ENCODE measurements around the gene PDXK.

Gene PDXK

DNA sequence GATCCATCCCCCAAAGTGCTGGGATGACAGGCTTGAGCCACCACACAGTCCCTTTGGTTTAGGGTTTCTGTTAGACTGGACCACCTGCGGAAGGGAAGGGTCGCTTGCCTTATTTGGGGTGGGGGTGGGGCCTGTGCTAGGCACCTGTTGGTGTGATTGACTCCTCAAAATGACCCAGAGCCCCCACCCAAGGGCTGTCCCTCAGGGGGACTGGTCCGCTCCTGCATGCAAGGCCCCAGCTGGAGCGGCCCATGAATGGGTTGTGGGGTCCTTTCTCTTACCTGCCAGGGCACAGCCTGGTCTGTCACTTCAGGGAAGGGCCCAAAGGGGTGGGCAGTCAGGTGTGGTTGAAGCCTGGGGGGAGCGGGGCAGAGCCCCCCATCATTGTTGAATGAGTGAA lies 59.0 kb downstream of the PDXK start:
- no peak overlapping the region for H3K9ac ChIP-seq (ENCODE audit: low read length)
- WGBS (ENCODE audit: extremely low coverage, insufficient coverage, low lambda C conversion rate) = no CpG with 5 or more reads among the region's 5 CpGs
- H2BK120ac ChIP-seq (ENCODE audit: low read depth, low read length) = no peak overlapping the region
- H3K79me2 ChIP-seq (ENCODE audit: control insufficient read depth, insufficient read depth, low read length) = peaks cover 10% of the 10 kb centered on the region
- no peak overlapping the region for H3K18ac ChIP-seq (ENCODE audit: low read length)
- H3K79me1 ChIP-seq (ENCODE audit: low read length) = peaks cover 8% of the 10 kb centered on the region
- no peak overlapping the region for H3K4me2 ChIP-seq (ENCODE audit: low read length)
- no peak overlapping the region for H4K8ac ChIP-seq (ENCODE audit: low read depth, low read length)
- H2BK15ac ChIP-seq (replicated peaks; ENCODE audit: low read depth) = no peak overlapping the region
- H3K27me3 ChIP-seq (ENCODE audit: insufficient read depth, low read length, poor library complexity) = no peaks in the 10 kb centered on the region
- no peak overlapping the region for H3K27ac ChIP-seq (ENCODE audit: low read depth, low read length)
- no peak overlapping the region for H3K4me3 ChIP-seq (ENCODE audit: low read length)
- peaks cover 4% of the 10 kb centered on the region for H3K36me3 ChIP-seq (ENCODE audit: control insufficient read depth, insufficient read depth, low read length)
- H3K56ac ChIP-seq (ENCODE audit: low read length) = no peak overlapping the region
- H2AK5ac ChIP-seq (ENCODE audit: low read length) = no peak overlapping the region
- H2BK5ac ChIP-seq (ENCODE audit: low read length) = no peak overlapping the region
- H3K4ac ChIP-seq (ENCODE audit: low read depth, low read length) = no peak overlapping the region
- no peaks in the 10 kb centered on the region for H3K4me1 ChIP-seq (ENCODE audit: control insufficient read depth, low read depth, low read length)
- no peak for DNase-seq
- no peak overlapping the region for H3K23ac ChIP-seq (ENCODE audit: low read length)
- no peak overlapping the region for H4K5ac ChIP-seq (ENCODE audit: low read length)

DNA sequence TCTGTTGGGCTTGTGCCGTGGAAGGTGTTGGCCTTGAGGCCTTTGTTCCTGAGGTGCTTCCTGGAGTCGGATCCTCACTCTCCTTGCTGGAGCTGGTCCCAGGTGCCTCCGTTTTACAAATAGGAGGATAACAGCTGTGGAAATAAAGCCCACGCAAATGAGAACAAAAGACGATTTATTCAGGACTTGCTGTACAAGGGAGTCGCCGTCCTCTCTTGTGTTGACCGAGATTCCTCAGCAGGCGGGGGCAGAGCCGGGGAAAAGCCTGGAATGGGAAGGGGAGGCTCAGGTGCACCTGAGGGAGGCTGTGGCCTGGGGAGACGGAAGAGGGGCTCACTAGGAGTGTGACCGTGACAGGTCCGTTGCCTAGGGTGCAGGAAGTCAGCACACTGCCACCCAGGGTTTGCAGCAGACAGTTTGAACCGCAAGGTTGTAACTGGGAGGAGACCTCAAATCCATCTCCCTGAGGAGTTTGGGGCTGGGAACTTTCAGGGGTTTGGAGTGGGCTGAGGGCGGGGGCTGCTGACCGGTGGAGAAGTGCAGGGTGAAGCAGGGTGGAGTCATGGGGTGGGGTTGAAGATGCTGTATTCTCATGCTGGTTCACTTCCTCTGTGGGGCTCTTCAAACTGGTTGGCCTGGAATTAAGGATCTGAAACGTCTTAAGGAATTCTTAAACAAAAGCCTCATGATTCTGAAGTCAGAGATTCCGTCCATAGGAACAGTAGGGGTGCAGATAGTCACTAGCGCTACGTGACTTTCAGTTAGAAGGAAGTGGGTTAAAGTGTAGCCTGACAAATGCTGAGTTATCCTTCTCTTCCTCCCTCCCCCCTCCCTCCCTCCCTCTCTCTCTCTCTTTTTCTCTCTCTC lies 59.8 kb downstream of the PDXK start:
- Histone ChIP-seq H4K5ac (ENCODE audit: low read length) (no peak overlapping the region), H3K56ac (ENCODE audit: low read length) (no peak overlapping the region), H2BK120ac (ENCODE audit: low read depth, low read length) (no peak overlapping the region), H3K36me3 (ENCODE audit: control insufficient read depth, insufficient read depth, low read length) (no peaks in the 10 kb centered on the region), H3K4me1 (ENCODE audit: control insufficient read depth, low read depth, low read length) (no peaks in the 10 kb centered on the region), H3K27me3 (ENCODE audit: insufficient read depth, low read length, poor library complexity) (no peaks in the 10 kb centered on the region), H2BK5ac (ENCODE audit: low read length) (no peak overlapping the region), H3K4ac (ENCODE audit: low read depth, low read length) (no peak overlapping the region), H3K18ac (ENCODE audit: low read length) (no peak overlapping the region), H3K79me1 (ENCODE audit: low read length) (peaks cover 8% of the 10 kb centered on the region), H3K4me3 (ENCODE audit: low read length) (no peak overlapping the region), H3K27ac (ENCODE audit: low read depth, low read length) (no peak overlapping the region), H2BK15ac (replicated peaks; ENCODE audit: low read depth) (no peak overlapping the region), H3K79me2 (ENCODE audit: control insufficient read depth, insufficient read depth, low read length) (peaks cover 10% of the 10 kb centered on the region), H3K4me2 (ENCODE audit: low read length) (no peak overlapping the region), H3K9ac (ENCODE audit: low read length) (no peak overlapping the region), H4K8ac (ENCODE audit: low read depth, low read length) (no peak overlapping the region), H3K23ac (ENCODE audit: low read length) (no peak overlapping the region), H2AK5ac (ENCODE audit: low read length) (no peak overlapping the region)
- no CpG with 5 or more reads among the region's 20 CpGs for WGBS (ENCODE audit: extremely low coverage, insufficient coverage, low lambda C conversion rate)
- peak; percentile 31 for DNase-seq

DNA sequence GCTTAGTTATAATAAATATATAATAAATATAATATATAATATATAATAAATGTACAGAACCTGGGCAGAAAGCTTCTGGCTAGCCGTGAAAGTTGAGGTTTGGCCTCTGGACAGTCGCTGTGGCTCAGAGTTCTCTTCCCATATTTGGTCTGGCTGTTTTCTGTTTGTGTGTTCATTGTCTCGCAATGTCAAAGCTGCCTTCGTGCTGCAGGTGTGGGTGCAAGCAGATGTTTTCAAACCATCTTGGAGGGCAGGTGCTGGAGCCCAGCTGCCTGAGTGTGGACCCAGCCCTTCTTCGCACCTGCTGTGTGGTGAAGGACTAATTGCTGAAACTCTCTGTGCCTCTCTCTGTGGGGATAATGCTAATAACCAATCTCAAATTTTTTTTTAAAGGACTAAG lies 60.7 kb downstream of the PDXK start:
- Histone ChIP-seq H2AK5ac (ENCODE audit: low read length) (no peak overlapping the region), H4K8ac (ENCODE audit: low read depth, low read length) (no peak overlapping the region)
- WGBS (ENCODE audit: extremely low coverage, insufficient coverage, low lambda C conversion rate) = no CpG with 5 or more reads among the region's 5 CpGs

DNA sequence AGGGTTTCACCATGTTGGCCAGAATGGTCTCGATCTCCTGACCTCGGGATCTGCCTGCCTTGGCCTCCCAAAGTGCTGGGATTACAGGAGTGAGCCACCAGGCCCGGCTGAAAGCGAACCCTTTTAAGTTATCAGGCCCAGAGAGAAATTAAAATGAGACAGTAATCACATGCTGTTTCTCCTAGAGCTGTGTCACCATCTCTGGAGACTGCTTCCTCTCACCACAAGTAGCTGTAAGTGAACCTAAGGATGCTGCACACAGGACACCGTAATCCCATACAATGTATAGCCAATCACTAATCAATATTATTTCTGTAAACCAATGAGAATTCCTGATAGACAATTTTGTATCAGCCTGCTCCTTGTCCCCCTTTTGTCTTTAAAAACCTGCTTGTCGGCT lies 62.9 kb downstream of the PDXK start:
- WGBS (ENCODE audit: extremely low coverage, insufficient coverage, low lambda C conversion rate) = no CpG with 5 or more reads among the region's 6 CpGs
- Histone ChIP-seq H4K5ac (ENCODE audit: low read length) (no peak overlapping the region), H3K23ac (ENCODE audit: low read length) (no peak overlapping the region), H2BK120ac (ENCODE audit: low read depth, low read length) (no peak overlapping the region), H2BK5ac (ENCODE audit: low read length) (no peak overlapping the region), H2AK5ac (ENCODE audit: low read length) (no peak overlapping the region), H3K4ac (ENCODE audit: low read depth, low read length) (no peak overlapping the region), H3K79me2 (ENCODE audit: control insufficient read depth, insufficient read depth, low read length) (no peaks in the 10 kb centered on the region), H3K56ac (ENCODE audit: low read length) (no peak overlapping the region), H3K18ac (ENCODE audit: low read length) (no peak overlapping the region), H4K8ac (ENCODE audit: low read depth, low read length) (no peak overlapping the region), H3K9ac (ENCODE audit: low read length) (no peak overlapping the region), H3K27me3 (ENCODE audit: insufficient read depth, low read length, poor library complexity) (no peaks in the 10 kb centered on the region), H3K4me1 (ENCODE audit: control insufficient read depth, low read depth, low read length) (no peaks in the 10 kb centered on the region), H3K36me3 (ENCODE audit: control insufficient read depth, insufficient read depth, low read length) (no peaks in the 10 kb centered on the region), H3K79me1 (ENCODE audit: low read length) (no peaks in the 10 kb centered on the region), H3K4me2 (ENCODE audit: low read length) (no peak overlapping the region), H3K27ac (ENCODE audit: low read depth, low read length) (no peak overlapping the region), H3K4me3 (ENCODE audit: low read length) (no peak overlapping the region), H2BK15ac (replicated peaks; ENCODE audit: low read depth) (no peak overlapping the region)
- DNase-seq = no peak

More for the DNA sequence above, 60.7 kb downstream of the PDXK start:
- H3K4me2 ChIP-seq (ENCODE audit: low read length) = no peak overlapping the region
- peaks cover 8% of the 10 kb centered on the region for H3K79me2 ChIP-seq (ENCODE audit: control insufficient read depth, insufficient read depth, low read length)
- no peak overlapping the region for H2BK120ac ChIP-seq (ENCODE audit: low read depth, low read length)
- DNase-seq = no peak
- peaks cover 6% of the 10 kb centered on the region for H3K79me1 ChIP-seq (ENCODE audit: low read length)
- no peak overlapping the region for H3K4ac ChIP-seq (ENCODE audit: low read depth, low read length)
- H3K23ac ChIP-seq (ENCODE audit: low read length) = no peak overlapping the region
- H3K27me3 ChIP-seq (ENCODE audit: insufficient read depth, low read length, poor library complexity) = no peaks in the 10 kb centered on the region
- no peak overlapping the region for H2BK5ac ChIP-seq (ENCODE audit: low read length)
- no peak overlapping the region for H3K4me3 ChIP-seq (ENCODE audit: low read length)
- H3K27ac ChIP-seq (ENCODE audit: low read depth, low read length) = no peak overlapping the region
- H3K4me1 ChIP-seq (ENCODE audit: control insufficient read depth, low read depth, low read length) = no peaks in the 10 kb centered on the region
- no peak overlapping the region for H2BK15ac ChIP-seq (replicated peaks; ENCODE audit: low read depth)
- H3K36me3 ChIP-seq (ENCODE audit: control insufficient read depth, insufficient read depth, low read length) = no peaks in the 10 kb centered on the region
- H3K56ac ChIP-seq (ENCODE audit: low read length) = no peak overlapping the region
- H3K9ac ChIP-seq (ENCODE audit: low read length) = no peak overlapping the region
- no peak overlapping the region for H3K18ac ChIP-seq (ENCODE audit: low read length)
- H4K5ac ChIP-seq (ENCODE audit: low read length) = no peak overlapping the region

DNA sequence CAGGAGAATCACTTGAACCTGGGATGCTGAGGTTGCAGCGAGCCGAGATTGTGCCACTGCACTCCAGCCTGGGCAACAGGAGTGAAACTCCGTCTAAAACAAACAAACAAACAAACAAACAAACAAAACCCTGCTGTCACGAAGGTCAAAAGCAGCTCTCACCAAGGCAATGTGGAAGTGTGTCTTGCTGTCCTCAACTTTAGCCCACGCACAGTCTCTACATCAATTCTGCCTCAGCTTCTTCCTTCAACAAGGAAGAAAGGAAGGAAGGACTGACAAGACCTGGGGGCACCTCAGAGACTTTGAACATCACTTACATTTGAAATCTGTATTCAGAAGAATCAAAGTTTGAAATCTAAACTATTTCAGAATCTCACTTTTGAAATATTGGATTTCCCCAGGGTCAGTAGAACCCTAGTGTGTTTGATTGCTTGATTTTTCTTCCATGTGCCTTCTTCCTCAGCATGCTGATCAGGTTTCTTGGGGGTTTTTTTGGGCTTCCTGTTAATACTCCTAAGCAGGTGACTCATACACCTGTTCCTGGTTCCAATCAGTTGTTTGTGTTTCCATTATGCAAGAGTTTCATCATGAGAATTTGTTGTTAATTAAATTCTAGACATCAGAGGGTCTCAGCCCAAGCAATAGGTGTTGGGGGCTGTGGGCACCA lies 63.6 kb downstream of the PDXK start:
- no peak overlapping the region for H3K18ac ChIP-seq (ENCODE audit: low read length)
- H4K8ac ChIP-seq (ENCODE audit: low read depth, low read length) = no peak overlapping the region
- H3K9ac ChIP-seq (ENCODE audit: low read length) = no peak overlapping the region
- no peak overlapping the region for H2BK5ac ChIP-seq (ENCODE audit: low read length)
- no peak for DNase-seq
- H2BK120ac ChIP-seq (ENCODE audit: low read depth, low read length) = no peak overlapping the region
- H3K79me1 ChIP-seq (ENCODE audit: low read length) = no peaks in the 10 kb centered on the region
- H3K23ac ChIP-seq (ENCODE audit: low read length) = no peak overlapping the region
- no peak overlapping the region for H3K4me2 ChIP-seq (ENCODE audit: low read length)
- no peak overlapping the region for H4K5ac ChIP-seq (ENCODE audit: low read length)
- H3K4ac ChIP-seq (ENCODE audit: low read depth, low read length) = no peak overlapping the region
- no peak overlapping the region for H3K56ac ChIP-seq (ENCODE audit: low read length)
- no peaks in the 10 kb centered on the region for H3K79me2 ChIP-seq (ENCODE audit: control insufficient read depth, insufficient read depth, low read length)
- no peak overlapping the region for H2BK15ac ChIP-seq (replicated peaks; ENCODE audit: low read depth)
- no peaks in the 10 kb centered on the region for H3K27me3 ChIP-seq (ENCODE audit: insufficient read depth, low read length, poor library complexity)
- no CpG with 5 or more reads among the region's 5 CpGs for WGBS (ENCODE audit: extremely low coverage, insufficient coverage, low lambda C conversion rate)
- H3K4me1 ChIP-seq (ENCODE audit: control insufficient read depth, low read depth, low read length) = no peaks in the 10 kb centered on the region
- H3K36me3 ChIP-seq (ENCODE audit: control insufficient read depth, insufficient read depth, low read length) = no peaks in the 10 kb centered on the region
- H2AK5ac ChIP-seq (ENCODE audit: low read length) = no peak overlapping the region
- H3K4me3 ChIP-seq (ENCODE audit: low read length) = no peak overlapping the region
- H3K27ac ChIP-seq (ENCODE audit: low read depth, low read length) = no peak overlapping the region
